ENCODE data around the gene RND3.

RND3 gene

DNA sequence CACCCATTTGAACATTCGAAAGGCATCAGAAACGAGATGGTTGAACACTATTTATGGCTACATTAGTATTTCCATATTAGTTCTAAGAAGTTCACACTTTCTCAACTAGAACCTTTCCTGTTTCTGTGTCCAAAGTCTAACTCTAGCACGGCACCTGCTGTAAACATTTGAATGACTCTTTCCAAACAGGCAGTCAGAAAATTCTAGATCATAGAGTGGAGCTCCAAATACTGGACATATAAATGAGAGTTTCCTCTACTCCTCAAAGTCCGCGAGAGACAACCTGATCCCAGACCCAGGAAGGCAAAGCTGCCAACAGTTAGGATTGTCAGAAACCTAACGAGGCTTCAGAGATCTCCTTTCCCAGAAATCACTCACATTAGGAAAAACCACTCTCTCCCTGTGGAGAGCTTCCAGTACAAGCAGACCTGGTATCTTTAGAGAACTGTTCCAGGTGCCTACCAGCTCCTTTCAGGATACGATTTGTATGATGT is 10.6 kb downstream of the RND3 start:
- in situ Hi-C loops (cut with HindIII; ENCODE audit: low sequenced_read_pairs), result no loop called here

DNA sequence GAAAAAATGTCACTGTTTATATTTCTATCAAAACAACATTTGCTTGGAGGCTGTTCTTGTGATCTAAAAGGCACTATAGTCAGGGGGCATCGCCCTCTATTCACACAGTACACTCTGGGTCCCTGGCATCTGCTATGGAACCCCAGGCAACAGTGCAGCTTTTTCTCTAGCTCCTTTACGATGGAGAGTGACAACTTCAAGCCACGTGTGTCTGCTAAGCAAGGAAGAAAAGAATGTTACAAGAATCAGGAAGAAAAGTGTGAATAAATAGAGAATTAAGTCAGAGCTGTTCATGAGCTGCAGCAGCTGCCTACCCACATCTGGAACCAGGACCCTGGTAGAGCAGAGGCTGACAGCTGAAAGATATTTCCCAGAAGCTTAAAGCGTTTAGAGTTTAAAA is 11.2 kb downstream of the RND3 start:
- in situ Hi-C loops (cut with HindIII; ENCODE audit: low sequenced_read_pairs), result no loop called here

DNA sequence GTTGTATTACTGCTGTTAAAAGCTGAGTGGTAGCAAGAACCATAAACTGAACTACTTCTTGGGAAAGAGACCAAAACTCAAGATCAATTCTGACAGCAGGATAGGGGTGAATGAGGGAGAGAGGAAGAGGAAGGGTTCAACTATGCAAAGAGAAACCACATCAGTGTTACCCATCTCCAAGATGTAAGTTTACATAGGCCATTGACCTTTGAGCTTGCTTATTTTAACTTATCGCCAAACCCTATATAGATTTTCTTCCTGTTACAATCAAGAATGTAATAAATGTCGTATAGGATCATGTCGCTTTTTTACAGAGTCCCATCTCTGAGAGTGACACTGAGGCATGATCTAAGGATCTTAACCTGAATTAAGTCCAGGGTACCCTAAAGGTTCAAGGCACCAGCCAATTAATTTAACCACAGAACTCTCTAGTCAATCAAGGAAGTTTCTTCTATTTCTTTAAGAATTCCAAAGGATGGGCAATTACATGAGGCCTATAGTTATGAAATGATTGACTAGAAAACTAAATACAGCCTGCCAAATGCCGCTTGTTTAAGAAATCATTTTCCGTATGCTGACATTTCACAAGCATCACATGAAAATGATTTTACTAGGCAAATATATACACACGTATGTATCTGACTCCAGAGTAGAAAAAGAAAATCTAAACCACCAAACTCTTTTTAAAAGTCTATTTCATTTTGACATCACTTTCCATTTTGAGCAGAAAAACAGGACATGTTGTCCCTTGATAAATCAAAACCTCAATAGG is 11.8 kb downstream of the RND3 start:
- in situ Hi-C loops (cut with HindIII; ENCODE audit: low sequenced_read_pairs), result no loop called here

DNA sequence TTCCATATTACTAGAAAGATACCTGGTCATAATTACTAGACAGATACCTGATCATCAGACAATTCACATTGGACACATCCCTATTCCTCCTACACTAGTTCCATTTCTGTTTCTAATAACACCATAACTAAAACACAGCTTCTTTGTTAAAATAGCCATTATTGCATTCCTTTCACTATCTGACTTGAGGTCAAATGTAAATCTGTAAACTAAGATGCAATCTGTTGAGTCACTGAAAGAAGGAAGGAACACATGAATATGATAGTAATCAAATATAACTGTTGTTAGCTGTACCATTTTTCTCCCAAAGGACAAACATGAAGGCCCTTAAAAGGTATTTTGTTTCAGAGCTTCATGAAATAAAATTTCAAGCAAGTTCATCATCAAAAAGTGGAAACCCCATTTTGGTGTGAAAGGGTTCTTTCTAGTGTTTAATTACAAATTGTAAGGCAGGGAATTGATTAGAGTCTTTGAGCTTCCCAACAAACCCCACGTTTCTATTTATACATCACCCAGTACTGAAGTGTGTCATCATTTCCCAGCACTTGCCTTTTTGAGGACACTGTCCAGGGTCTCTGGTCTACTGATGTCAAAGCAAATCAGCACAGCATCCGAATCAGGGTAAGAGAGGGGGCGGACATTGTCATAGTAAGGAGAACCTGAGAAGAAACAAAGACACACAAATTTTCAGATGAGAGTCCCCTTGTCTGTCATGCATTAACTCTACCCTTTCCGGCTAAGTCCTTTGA is 13.0 kb downstream of the RND3 start:
- in situ Hi-C loops (cut with HindIII; ENCODE audit: low sequenced_read_pairs), result no loop called here

DNA sequence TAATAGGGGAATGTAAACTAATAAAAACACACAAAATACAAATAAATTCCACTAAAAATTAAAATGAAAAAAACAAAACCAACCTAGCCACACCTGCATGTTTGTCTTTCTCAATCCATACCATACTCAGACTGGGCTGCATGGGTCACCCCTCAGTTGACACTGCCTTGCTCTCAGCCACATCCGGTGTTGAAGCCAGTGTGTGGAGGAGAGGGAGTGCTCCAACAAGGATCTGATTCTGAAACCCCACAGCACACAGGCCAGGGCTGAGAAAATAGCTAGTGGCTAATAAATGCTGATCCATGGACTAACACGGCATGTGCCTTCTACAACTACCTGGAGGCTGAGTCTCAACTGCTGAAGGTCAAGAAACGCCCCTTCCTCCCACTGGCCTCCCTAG is 13.7 kb downstream of the RND3 start:
- in situ Hi-C loops (cut with HindIII; ENCODE audit: low sequenced_read_pairs), result no loop called here

DNA sequence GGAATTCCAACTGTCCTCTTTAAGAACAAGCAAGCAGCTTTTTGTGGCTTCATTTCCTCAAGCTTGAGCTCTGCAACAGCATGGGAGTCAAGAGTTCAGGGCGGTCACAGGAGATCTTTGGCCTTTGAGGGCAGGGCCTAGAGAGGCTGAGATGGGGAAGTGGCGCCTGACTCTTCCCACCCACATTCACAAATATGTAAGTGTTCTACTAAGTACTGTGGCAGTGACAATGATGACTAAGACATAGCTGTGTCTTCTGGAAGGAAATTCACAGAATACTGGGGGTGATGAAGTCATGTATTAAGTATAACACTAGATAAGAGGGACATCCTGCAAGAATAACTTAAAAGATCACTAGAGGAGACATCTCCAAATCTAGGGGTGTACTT is 15.0 kb downstream of the RND3 start:
- in situ Hi-C loops (cut with HindIII; ENCODE audit: low sequenced_read_pairs), result no loop called here

DNA sequence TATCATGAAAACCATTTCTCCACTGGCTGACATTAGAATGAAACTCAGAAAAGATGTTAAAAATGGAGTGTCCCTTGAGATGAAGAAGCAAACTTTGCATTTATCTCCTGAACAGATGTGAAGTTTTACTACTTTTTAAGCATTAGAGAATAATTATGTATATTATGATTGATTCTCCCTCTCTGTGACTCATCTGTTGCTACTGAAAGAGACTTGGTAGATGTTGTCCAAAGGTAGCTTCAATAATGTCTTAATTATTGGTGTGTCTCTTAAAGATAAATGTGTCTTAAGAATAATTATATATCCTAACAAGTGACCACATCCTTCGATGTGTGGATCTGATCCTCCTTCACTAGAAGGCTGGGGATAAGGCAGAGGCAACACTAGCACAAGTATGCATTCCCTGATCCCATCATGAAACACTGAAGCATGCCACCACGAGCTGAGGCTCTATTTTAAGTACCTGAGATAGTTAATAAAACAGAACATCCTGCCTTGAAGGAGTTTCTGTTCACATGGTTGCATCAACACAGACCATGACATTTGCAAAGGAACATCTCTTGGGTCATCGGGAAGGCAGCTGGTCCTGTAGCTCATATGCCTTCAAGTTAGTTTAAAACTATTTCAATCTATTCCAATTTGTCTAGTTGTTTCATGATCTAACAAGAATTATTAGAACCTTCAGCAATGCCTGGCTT is 15.5 kb downstream of the RND3 start:
- in situ Hi-C loops (cut with HindIII; ENCODE audit: low sequenced_read_pairs), result no loop called here

DNA sequence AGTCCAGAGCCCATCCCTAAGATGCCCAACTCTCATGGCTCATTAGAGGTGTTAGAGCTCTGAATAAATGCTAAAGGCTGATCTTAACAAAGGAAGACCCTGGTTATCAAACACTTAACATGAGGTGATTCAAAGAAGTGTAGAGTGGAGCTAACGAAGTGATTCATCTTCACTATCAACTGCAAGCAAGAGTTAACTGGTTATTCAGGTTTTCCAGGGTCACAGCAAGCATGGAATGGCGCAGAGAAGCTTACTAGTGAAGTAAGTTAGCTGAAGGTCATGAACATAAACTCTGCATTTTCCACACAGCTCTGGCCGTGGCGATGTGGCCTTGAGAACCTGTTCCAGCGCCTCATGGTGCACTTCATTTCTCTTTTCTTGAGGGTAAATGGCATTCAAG is 17.0 kb downstream of the RND3 start:
- in situ Hi-C loops (cut with HindIII; ENCODE audit: low sequenced_read_pairs), result no loop called here

DNA sequence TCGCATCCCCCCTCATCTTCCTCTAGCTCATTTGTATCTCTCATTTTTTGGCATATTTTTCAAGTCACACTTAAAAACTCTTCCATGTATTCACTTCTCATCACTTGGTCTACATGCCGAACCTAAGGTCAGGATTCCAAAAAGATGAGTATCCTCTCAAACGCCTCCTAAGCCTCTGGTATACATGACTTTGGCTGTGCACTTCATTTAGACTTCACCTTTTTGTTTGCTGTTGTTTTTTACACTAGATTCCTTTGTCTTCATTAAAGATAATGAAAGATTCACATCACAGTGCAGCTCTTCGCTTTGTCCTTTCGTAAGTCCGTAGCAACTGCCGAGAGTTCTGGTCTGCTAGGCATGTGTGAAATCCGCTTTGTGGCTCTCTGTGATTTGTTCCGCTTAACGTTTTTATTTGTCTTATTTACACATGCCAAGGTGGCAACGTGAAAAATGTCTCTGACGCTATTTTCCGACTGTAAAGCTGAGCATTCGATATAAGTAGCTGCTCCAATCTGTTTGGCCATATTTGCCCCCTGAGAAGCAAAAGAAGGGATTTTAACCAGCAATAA is 17.7 kb downstream of the RND3 start:
- in situ Hi-C loops (cut with HindIII; ENCODE audit: low sequenced_read_pairs), result no loop called here

DNA sequence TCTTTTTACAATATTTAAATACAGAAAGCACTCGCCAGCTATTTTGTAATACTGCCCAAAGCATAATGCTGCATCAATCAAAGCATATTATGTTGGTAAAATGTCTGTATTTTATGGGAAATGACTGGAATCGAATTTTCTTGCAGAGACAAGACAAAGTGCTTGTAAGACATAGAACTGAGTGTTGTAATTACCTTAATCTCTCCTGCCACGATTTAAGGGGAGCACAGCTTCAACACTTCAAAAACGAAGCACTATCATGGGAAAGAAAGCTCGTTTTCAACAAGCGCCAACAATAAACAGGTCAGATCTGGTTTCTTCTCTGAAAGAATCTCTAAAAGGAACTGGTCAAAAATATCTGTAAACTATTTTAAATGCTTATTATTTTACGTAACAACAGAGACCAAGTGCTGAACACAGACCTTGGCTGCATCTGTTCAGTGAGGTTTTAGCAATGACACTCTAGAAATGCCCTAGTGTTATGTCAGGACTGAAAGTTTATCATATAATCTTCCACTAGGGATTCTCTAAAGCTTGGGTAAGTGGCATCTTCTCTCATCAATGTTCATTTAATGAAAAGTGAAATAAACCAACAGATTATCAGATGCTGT is 19.0 kb downstream of the RND3 start:
- in situ Hi-C loops (cut with HindIII; ENCODE audit: low sequenced_read_pairs), result no loop called here

DNA sequence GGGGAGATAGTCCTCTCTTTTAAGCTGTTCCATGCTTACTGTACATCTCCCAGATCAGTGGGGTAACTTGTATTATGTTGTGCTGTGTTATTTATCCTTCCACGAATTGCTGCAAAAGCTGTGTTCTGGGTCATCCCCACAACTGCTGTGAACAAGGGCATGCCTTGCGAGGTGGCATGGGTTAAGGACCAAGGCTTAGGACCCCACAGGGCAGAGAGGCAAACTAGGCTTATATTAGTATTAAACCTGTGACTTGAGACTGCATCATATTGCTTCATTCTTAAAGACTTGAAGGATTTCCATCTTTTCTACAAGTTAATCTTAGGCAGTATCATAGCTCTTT is 19.9 kb downstream of the RND3 start:
- in situ Hi-C loops (cut with HindIII; ENCODE audit: low sequenced_read_pairs), result no loop called here

DNA sequence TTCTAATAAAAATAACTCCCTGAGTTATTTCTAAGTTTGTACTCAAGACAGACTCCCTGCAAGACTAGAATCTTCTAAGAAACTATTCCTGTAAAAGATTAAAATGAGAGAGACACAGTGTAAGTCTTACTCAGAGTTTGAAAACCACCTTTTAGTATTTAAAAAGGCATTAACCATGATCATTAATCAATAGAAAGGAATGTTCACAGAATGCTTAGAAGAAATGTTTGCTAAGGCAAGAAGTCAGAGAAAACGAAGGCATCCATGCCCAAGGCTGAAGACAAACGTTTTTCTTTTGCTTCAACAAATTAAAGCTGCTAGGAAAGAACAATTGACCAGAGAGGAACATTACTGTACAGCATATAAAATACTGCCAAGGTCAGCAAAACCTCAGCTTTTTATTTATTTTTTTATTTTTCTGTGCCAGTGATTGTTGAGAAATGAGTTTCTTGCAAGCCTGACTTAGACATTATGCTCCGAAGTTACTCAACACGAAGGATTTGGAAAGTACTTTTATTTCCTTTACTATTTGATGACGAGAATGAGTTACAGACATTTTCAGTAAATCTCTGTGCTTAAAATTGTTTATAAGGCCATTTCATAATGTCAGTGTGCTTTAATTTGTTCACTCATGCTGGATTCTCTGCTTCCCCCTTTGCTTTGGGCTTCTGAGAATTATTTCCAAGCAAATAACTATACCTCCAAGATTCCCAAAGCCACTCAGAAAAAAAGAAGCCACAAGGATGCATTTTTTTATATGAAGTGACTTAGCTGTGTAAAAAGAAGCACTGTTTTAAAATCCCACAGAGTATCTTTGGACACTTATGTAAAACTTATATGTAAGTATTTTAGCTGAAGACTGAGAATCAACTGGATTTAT is 20.5 kb downstream of the RND3 start:
- in situ Hi-C loops (cut with HindIII; ENCODE audit: low sequenced_read_pairs), result no loop called here

DNA sequence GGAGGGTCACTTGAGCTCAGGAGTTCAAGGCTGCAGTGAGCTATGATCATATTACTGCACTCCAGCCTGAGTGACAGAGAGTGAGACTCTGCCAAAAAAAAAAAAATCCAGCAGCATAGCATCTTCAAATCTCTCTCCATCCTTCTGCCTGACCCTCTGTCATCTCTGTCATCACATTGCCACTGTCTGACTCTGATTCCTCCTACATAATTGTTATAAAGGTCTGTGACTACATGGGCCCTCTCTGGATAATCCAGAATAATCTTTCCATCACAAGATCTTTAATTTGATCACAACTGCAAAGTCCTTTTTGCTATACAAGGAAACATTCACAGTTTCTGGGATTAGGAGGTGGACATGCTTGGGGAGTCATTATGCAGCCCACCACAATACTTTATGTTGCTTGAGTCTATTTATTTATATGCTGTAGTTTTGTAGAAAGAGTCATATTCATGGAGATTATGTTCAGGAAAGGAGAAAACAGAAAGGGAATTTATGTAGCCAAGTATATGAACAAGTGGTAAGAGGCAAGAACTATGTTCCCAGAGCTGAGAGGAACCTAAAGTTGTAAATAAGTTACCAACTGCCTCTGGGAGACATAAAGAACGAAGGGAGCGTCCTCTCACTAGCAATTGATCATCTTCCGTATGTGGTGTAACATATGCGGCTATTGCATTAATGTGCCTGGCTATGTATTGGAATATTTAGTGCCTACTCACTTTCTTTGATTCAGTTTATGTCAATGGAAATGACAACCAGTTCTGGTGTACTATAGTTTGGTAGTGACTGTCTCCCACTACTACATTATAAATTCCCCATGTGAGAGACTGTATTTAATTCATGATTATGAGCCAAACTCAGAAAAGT is 21.5 kb downstream of the RND3 start:
- in situ Hi-C loops (cut with HindIII; ENCODE audit: low sequenced_read_pairs), result no loop called here

DNA sequence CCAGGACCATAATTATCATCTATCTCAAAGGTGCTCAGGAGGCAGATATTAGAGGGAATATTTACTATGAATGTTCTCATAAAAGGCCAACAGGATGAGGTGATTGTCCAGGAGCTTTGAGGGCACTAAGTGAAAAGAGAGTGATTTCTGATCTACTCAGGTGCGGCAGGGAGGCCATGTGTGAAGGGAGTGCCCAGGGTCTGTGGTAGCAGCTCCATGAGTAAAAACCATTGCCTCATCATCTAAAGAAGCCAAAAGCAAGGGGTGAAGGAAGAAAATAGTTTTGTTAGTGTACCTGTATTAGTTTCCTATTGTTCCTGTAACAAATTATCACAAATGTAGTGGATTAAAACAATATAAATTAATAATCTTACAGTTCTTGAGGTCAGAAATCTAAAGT is 22.5 kb downstream of the RND3 start:
- in situ Hi-C loops (cut with HindIII; ENCODE audit: low sequenced_read_pairs), result no loop called here

DNA sequence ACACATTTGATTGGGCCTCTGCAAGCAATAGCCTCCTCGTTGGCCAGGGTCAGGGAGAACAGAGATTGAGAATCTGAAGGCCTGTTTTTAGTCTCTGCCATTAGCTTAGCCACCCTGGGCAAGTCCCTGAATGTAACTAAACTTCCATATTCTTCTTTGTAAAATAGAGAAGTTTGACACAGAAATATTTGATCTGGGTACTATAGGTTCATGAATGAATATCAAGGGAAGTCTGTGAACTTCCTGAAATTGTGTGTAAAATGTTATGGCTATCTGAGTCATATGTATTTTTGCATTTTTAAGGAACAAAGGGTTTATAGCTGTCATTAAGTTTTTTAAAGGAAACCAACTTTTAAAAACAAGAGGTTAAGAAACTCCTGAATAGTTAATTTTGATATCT is 23.2 kb downstream of the RND3 start:
- in situ Hi-C loops (cut with HindIII; ENCODE audit: low sequenced_read_pairs), result no loop called here

DNA sequence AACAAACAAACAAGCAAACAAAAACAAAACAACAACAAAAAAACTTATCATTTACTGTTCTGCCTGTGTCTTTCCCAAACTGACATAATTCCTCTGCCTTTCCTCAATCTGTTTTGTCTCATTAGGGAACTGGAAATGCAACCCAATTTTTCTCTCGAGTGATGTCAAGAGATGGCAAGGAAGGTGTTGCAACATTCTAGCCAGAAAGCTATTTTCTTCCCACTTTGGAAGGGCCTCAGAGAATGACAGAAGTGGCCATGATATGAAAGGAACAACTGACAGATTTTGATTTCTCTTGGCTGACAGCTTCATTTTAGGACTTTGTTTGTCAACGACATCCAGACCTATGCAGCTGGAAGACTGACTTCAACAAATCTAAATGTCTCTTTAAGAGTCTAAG is 24.7 kb downstream of the RND3 start:
- in situ Hi-C loops (cut with HindIII; ENCODE audit: low sequenced_read_pairs), result no loop called here

DNA sequence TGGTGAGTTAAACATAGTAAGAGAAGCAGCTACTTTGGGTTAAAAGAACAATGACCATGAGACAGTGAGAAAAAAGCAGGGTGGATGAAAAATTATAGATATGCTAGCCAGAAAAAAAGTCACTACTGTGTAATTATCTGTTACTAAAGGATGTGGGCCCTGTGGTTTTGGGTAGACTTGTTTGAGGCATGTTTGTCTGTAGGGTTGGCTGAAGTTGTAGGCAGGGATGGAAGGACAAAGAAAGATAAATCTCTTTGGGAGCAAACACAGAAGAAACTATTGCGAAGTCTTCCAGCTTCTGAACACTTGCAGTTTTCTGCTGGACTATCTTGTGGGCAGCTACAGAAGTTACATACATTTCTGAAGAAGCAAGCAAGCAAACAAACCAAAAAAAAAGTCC is 28.2 kb downstream of the RND3 start:
- in situ Hi-C loops (cut with HindIII; ENCODE audit: low sequenced_read_pairs), result no loop called here

DNA sequence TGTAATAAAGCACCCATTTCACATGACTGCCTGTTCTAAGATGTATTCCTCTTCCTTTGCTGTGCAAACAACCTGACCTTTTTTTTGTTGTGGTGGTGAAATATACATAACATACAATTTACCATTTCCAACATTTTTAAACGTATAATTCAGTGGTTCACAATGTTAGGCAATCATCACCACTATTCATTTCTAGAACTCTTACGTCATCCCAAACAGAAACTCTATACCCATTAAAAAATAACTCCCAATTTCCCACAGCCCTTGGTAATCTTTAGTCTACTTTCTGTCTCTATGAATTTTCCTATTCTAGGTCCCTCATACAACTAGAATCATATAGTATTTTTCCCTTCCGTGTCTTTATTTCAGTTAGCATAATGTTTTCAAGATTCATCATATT is 36.7 kb downstream of the RND3 start:
- in situ Hi-C loops (cut with HindIII; ENCODE audit: low sequenced_read_pairs), result no loop called here

DNA sequence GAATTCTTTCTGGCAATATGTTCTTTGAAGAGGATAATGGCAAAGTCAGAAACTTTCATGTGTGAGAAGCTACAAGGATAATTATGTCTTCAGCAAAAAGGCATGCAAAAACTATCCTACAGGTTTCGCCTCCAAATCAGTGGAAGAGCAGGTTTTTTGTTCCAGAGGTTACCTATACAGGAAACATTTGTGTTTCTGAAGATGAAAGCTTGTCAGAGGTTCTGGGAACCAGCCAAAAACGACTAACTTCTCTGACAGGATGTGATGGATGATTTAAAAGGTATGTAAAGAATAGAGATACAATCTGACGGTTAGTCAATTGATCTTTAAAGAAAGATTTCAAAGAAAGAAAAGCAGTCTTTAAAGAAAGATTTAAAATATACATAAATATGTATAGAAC is 37.6 kb downstream of the RND3 start:
- in situ Hi-C loops (cut with HindIII; ENCODE audit: low sequenced_read_pairs), result no loop called here

Measured in DLD1 (cell line).